GM23338 (cell line): ENCODE measurements around the gene LRFN4. TPM values are rescaled to one million over a fixed set of nuclear protein-coding genes. Genes with fewer than 3 reads are reported as not detected.

Experiments used
- ATAC-seq: fragments of 200-7000 bp; cut with Tn5 transposase; 3 replicates; pipeline ENCODE4 v1.9.1; 2020
- DNase-seq: peaks from one replicate; pipeline ENCODE4 v3.0.0-alpha.2; 2015; ENCODE audit warnings: low spot score
- H2AFZ ChIP-seq: fragments of 200-600 bp; sonication (generic); 2 replicates; pipeline ENCODE4 v1.8.0; 2016; ENCODE audit warnings: antibody characterized with exemption, mild to moderate bottlenecking, moderate library complexity
- H3F3A ChIP-seq: fragments of 200-600 bp; sonication (generic); replicated peaks from 2 replicates; pipeline ENCODE4 v1.8.0; 2017; ENCODE audit warnings: antibody characterized with exemption, mixed run types, low read depth
- H3K27ac ChIP-seq: fragments of 200-600 bp; sonication (generic); 2 replicates; pipeline ENCODE4 v1.6.1; 2016; ENCODE audit warnings: low read depth
- H3K27me3 ChIP-seq: fragments of 200-600 bp; sonication (generic); 2 replicates; pipeline ENCODE4 v1.8.0; 2016; ENCODE audit warnings: mild to moderate bottlenecking, mixed run types, moderate library complexity; ENCODE audit not compliant: insufficient read depth
- H3K36me3 ChIP-seq: fragments of 200-600 bp; sonication (generic); 2 replicates; pipeline ENCODE4 v1.8.0; 2016; ENCODE audit warnings: mild to moderate bottlenecking; ENCODE audit not compliant: insufficient read depth
- H3K4me1 ChIP-seq: fragments of 200-600 bp; sonication (generic); 2 replicates; pipeline ENCODE4 v1.8.0; 2016; ENCODE audit warnings: mild to moderate bottlenecking, moderate library complexity; ENCODE audit not compliant: insufficient read depth
- H3K4me2 ChIP-seq: fragments of 200-600 bp; sonication (generic); 2 replicates; pipeline ENCODE4 v1.7.1; 2017; ENCODE audit warnings: mixed run types
- H3K4me3 ChIP-seq: fragments of 200-600 bp; sonication (generic); 2 replicates; pipeline ENCODE4 v1.6.1; 2016; ENCODE audit warnings: mixed run types
- H3K79me2 ChIP-seq: fragments of 200-600 bp; sonication (generic); replicated peaks from 2 replicates; pipeline ENCODE4 v1.8.0; 2017; ENCODE audit warnings: mild to moderate bottlenecking; ENCODE audit not compliant: insufficient read depth
- H3K9me2 ChIP-seq: fragments of 200-600 bp; sonication (generic); 2 replicates; pipeline ENCODE4 v1.8.0; 2017; ENCODE audit not compliant: insufficient read depth
- H4K20me1 ChIP-seq: fragments of 200-600 bp; sonication (generic); replicated peaks from 2 replicates; pipeline ENCODE4 v1.8.0; 2017; ENCODE audit warnings: mild to moderate bottlenecking; ENCODE audit not compliant: insufficient read depth
- H3K27ac Mint-ChIP-seq: 2 replicates; pipeline ENCODE4 v1.8.0; 2020; ENCODE audit warnings: inconsistent platforms, mild to moderate bottlenecking, moderate library complexity, mixed read lengths
- H3K27me3 Mint-ChIP-seq: 3 replicates; pipeline ENCODE4 v1.8.0; 2022; ENCODE audit warnings: low read depth, mild to moderate bottlenecking, moderate library complexity, mixed read lengths, inconsistent platforms; ENCODE audit not compliant: insufficient read depth, poor library complexity
- H3K36me3 Mint-ChIP-seq: 3 replicates; pipeline ENCODE4 v1.8.0; 2021; ENCODE audit warnings: low read depth, mild to moderate bottlenecking, inconsistent platforms, moderate library complexity, mixed read lengths
- H3K4me1 Mint-ChIP-seq: 3 replicates; pipeline ENCODE4 v1.8.0; 2020; ENCODE audit warnings: mild to moderate bottlenecking, inconsistent platforms, mixed read lengths
- H3K4me3 Mint-ChIP-seq: 3 replicates; pipeline ENCODE4 v1.8.0; 2021; ENCODE audit warnings: moderate library complexity, mild to moderate bottlenecking, inconsistent platforms, mixed read lengths
- H3K9me3 Mint-ChIP-seq: 3 replicates; pipeline ENCODE4 v1.8.0; 2020; ENCODE audit warnings: moderate library complexity, mild to moderate bottlenecking, inconsistent platforms, mixed read lengths
- CREB1 ChIP-seq: fragments of 250-450 bp; sonication (Bioruptor Pico); IDR thresholded peaks from 2 replicates; pipeline ENCODE4 v1.5.0; 2020; ENCODE audit warnings: low read depth, mild to moderate bottlenecking, moderate library complexity
- EZH2 ChIP-seq: fragments of 200-600 bp; sonication (generic); IDR thresholded peaks from one replicate; pipeline ENCODE4 v1.8.0; 2017; ENCODE audit warnings: antibody characterized with exemption, mild to moderate bottlenecking, low read depth; ENCODE audit not compliant: unreplicated experiment
- EZH2phosphoT487 ChIP-seq: fragments of 200-600 bp; sonication (generic); IDR thresholded peaks from one replicate; pipeline ENCODE4 v1.8.1; 2018; ENCODE audit warnings: antibody characterized with exemption; ENCODE audit not compliant: unreplicated experiment
- JUNB ChIP-seq: IDR thresholded peaks from one replicate; pipeline ENCODE4 v1.6.1; 2016; ENCODE audit warnings: antibody characterized with exemption; ENCODE audit not compliant: unreplicated experiment
- NANOG ChIP-seq: IDR thresholded peaks from 2 replicates; pipeline ENCODE4 v1.6.1; 2016; ENCODE audit warnings: antibody characterized with exemption, borderline replicate concordance
- POLR2AphosphoS5 ChIP-seq: IDR thresholded peaks from 2 replicates; pipeline ENCODE4 v1.6.1; 2016; ENCODE audit warnings: antibody characterized with exemption, low read depth
- STAT1 ChIP-seq: IDR thresholded peaks from one replicate; pipeline ENCODE4 v1.6.1; 2016; ENCODE audit warnings: antibody characterized with exemption; ENCODE audit not compliant: unreplicated experiment
- ZNF114 ChIP-seq: fragments of 250-450 bp; sonication (Bioruptor Pico); IDR thresholded peaks from 2 replicates; pipeline ENCODE4 v1.5.0; 2020; ENCODE audit warnings: mild to moderate bottlenecking, moderate library complexity
- ZNF331 ChIP-seq: fragments of 250-450 bp; sonication (Bioruptor Pico); IDR thresholded peaks from 2 replicates; pipeline ENCODE4 v1.5.0; 2020; ENCODE audit warnings: low read depth, mild to moderate bottlenecking, moderate library complexity
- polyA plus RNA-seq: library from polyadenylated mRNA; unstranded; fragments of >200 nt; fragmentation: Nextera tagmentation; extraction: Ambion mirVana; gene quantifications from 2 replicates; pipeline ENCODE4 v1.2.1, GENCODE V29; 2016
- total RNA-seq: library from RNA; depleted of rRNA; stranded (reverse); fragments of >200 nt; shearing (Covaris generic); gene quantifications from 2 replicates; pipeline ENCODE4 v1.2.3, GENCODE V29; 2014
- TF ChIP-seq, protein P1 (sequence below), 2 experiments: fragments of 200-600 bp in 1 of 2; sonication (generic) in 1 of 2; conservative IDR thresholded peaks; 2 replicates each; pipeline versions ENCODE4 v1.5.1 to v1.6.1; 2016 to 2017; ENCODE audit warnings: antibody characterized with exemption in 2 of 2, low read depth in 2 of 2, mild to moderate bottlenecking in 2 of 2, moderate library complexity in 1 of 2
- TF ChIP-seq, protein P2 (sequence below): IDR thresholded peaks from one replicate; pipeline ENCODE4 v1.6.1; 2018; ENCODE audit warnings: antibody characterized with exemption; ENCODE audit not compliant: unreplicated experiment
- TF ChIP-seq, protein P3 (sequence below): IDR thresholded peaks from 2 replicates; pipeline ENCODE4 v1.6.1; 2016; ENCODE audit warnings: antibody characterized with exemption

LRFN4 gene
- total and polyA plus RNA-seq, 2 experiments from 2014 or later: 9.8 to 63.5 TPM

DNA sequence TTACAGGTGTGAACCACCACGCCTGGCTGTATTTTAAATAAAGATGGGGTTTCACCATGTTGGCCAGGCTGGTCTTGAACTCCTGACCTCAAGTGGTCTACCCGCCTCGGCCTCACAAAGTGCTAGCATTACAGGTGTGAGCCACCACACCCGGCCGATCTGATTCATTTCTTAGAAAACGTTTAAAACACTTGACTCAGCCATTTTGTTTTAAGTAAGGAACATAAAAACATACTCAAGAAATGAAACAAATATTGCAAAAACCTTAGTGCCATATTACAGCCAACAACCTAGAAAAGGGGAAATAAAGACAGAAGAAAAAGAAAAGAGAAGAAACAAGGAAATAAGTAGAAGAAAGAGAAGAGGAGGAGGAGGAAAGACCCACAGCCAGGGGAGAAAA lies 17.4 kb downstream of the LRFN4 start (continued):
- no peak for TF ChIP-seq CREB1
- no peak for TF ChIP-seq NANOG
- TF ChIP-seq, protein P1, sequence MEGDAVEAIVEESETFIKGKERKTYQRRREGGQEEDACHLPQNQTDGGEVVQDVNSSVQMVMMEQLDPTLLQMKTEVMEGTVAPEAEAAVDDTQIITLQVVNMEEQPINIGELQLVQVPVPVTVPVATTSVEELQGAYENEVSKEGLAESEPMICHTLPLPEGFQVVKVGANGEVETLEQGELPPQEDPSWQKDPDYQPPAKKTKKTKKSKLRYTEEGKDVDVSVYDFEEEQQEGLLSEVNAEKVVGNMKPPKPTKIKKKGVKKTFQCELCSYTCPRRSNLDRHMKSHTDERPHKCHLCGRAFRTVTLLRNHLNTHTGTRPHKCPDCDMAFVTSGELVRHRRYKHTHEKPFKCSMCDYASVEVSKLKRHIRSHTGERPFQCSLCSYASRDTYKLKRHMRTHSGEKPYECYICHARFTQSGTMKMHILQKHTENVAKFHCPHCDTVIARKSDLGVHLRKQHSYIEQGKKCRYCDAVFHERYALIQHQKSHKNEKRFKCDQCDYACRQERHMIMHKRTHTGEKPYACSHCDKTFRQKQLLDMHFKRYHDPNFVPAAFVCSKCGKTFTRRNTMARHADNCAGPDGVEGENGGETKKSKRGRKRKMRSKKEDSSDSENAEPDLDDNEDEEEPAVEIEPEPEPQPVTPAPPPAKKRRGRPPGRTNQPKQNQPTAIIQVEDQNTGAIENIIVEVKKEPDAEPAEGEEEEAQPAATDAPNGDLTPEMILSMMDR (conservative IDR thresholded peaks at IDR 0.05; ENCODE audit: low read depth in 2 of 2): no peak
- TF ChIP-seq STAT1: no peak
- no peak for TF ChIP-seq JUNB
- TF ChIP-seq ZNF114 (CRISPR knock-in tag): no peak
- TF ChIP-seq, protein P2, sequence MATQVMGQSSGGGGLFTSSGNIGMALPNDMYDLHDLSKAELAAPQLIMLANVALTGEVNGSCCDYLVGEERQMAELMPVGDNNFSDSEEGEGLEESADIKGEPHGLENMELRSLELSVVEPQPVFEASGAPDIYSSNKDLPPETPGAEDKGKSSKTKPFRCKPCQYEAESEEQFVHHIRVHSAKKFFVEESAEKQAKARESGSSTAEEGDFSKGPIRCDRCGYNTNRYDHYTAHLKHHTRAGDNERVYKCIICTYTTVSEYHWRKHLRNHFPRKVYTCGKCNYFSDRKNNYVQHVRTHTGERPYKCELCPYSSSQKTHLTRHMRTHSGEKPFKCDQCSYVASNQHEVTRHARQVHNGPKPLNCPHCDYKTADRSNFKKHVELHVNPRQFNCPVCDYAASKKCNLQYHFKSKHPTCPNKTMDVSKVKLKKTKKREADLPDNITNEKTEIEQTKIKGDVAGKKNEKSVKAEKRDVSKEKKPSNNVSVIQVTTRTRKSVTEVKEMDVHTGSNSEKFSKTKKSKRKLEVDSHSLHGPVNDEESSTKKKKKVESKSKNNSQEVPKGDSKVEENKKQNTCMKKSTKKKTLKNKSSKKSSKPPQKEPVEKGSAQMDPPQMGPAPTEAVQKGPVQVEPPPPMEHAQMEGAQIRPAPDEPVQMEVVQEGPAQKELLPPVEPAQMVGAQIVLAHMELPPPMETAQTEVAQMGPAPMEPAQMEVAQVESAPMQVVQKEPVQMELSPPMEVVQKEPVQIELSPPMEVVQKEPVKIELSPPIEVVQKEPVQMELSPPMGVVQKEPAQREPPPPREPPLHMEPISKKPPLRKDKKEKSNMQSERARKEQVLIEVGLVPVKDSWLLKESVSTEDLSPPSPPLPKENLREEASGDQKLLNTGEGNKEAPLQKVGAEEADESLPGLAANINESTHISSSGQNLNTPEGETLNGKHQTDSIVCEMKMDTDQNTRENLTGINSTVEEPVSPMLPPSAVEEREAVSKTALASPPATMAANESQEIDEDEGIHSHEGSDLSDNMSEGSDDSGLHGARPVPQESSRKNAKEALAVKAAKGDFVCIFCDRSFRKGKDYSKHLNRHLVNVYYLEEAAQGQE: no peak
- no peak for TF ChIP-seq EZH2phosphoT487

DNA sequence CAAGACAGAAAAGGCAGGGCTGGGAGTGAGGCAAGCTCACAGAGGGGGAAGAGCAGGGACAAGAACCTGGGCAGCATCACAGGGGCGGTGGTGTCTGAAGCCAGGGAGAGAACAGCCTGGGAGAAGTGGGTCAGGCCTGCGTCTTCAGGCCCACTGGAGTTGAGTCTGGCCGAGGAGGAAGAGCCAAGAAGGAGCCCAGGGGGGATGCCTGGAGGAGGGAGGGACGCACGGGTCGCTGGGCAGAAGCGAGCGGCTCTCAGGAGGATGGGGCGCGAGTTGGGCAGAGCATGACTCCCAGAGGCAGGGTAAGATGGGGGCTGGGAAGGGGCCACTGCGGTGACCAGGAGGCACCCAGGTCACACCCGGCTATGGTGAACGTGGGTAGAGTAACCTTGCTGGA lies 18.5 kb downstream of the LRFN4 start:
- H3K36me3 ChIP-seq: no peaks in the 10 kb centered on the region
- peaks cover 4% of the 10 kb centered on the region for H3K27me3 Mint-ChIP-seq
- TF ChIP-seq EZH2phosphoT487 (no peak), ZNF114 (CRISPR knock-in tag) (no peak), CREB1 (no peak), EZH2 (no peak), STAT1 (no peak), JUNB (no peak), NANOG (no peak), ZNF331 (CRISPR knock-in tag) (no peak), POLR2AphosphoS5 (no peak)
- TF ChIP-seq, protein P3, sequence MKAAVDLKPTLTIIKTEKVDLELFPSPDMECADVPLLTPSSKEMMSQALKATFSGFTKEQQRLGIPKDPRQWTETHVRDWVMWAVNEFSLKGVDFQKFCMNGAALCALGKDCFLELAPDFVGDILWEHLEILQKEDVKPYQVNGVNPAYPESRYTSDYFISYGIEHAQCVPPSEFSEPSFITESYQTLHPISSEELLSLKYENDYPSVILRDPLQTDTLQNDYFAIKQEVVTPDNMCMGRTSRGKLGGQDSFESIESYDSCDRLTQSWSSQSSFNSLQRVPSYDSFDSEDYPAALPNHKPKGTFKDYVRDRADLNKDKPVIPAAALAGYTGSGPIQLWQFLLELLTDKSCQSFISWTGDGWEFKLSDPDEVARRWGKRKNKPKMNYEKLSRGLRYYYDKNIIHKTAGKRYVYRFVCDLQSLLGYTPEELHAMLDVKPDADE: no peak
- TF ChIP-seq, protein P1 (conservative IDR thresholded peaks at IDR 0.05; ENCODE audit: low read depth in 2 of 2): no peak
- TF ChIP-seq, protein P2: no peak

More for the DNA sequence above, 18.5 kb downstream of the LRFN4 start:
- H3K4me1 Mint-ChIP-seq: peaks cover 16% of the 10 kb centered on the region
- Histone ChIP-seq H3K79me2 (no peaks in the 10 kb centered on the region), H3K4me3 (no peak overlapping the region), H3K9me2 (no peaks in the 10 kb centered on the region), H3K4me2 (no peak overlapping the region), H2AFZ (no peak overlapping the region), H4K20me1 (no peaks in the 10 kb centered on the region), H3F3A (no peaks in the 10 kb centered on the region), H3K27ac (no peak overlapping the region), H3K4me1 (no peaks in the 10 kb centered on the region; the same call in 1 of the 2 replicates), H3K27me3 (no peaks in the 10 kb centered on the region)
- H3K27ac Mint-ChIP-seq: no peak overlapping the region
- H3K36me3 Mint-ChIP-seq: no peaks in the 10 kb centered on the region
- no peaks in the 10 kb centered on the region for H3K9me3 Mint-ChIP-seq
- DNase-seq (no peak), ATAC-seq (no peak)
- no peak overlapping the region; the same call in 2 of the 3 replicates for H3K4me3 Mint-ChIP-seq
